HG03571 (cell line): ENCODE measurements around the gene ENPP7.

Experiments used
- ATAC-seq: cut with Tn5 transposase; IDR thresholded peaks from one replicate; pipeline ENCODE4 v1.9.1; 2021; ENCODE audit not compliant: unreplicated experiment

The ENPP7 gene

DNA sequence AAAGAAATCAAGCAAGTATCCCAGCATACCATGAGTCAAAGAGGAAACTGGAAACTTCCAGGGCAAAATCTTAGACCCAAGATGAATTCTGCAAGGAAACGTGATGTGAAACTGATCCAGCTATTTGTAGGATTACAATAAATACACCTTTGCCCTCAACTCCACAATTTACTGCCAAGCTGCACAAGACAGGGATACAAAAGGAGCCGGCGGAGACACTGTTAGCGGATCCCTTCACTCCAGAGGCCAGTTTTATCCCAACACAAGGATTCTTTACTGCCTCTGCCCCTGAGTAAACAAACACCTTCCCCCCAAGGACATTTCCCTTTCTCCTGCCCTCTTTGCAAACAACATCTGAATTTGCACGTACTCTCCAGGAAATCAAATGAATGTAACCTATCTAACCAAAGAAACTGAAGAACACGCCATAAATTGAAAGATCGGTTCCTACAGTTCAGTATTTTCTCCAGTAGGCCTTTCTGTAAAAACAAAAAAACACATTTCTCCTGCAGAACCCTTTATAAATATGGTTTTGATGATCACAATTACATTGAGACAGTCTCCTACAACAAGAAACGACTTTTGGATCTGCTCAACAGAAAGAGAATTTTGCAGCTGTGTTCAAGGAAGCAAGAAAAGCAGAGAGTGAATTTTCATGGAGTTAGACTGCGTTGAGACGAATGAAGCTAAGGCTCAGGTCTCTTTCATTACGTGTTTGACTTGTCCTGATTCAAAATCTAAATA lies 45.8 kb downstream of the ENPP7 start:
- ATAC-seq, result no peak

DNA sequence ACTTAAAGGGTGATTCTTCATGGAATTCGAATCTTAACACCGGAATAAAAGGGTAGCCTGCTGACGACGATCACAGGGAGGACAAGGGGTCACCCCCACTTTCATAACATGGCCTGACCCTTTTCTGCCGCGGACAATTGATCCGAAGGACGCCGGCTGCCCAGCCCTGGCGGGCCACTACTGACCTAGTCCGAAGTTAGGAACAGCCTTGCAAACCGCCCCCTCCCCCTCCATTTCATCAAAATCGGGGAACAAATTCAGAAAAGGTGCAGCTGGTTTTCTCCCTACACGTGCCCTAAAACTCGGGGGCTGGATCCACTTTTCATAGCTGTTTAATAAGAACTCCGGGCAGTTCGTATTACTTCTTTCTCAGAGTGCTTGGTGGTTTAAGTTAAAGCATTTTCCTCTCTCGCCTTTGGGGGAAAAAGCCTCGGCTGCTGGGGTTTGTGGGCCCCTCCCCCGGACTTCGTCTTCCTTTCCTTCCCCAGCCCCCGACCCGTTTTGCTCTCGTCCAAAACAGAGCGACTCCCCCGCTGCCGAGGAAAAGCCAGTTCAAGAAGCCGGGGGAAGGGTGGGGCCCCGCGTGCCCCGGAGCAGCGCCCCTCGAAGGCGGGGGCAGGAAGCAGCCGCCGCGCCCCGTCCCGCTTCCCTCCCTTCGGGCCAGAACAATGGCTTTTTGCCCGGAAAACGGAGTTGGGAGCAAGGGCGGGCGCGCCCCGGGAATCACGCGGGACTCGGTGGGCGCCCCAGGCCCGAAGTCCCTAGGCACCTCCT lies 46.6 kb downstream of the ENPP7 start:
- ATAC-seq, result no peak

DNA sequence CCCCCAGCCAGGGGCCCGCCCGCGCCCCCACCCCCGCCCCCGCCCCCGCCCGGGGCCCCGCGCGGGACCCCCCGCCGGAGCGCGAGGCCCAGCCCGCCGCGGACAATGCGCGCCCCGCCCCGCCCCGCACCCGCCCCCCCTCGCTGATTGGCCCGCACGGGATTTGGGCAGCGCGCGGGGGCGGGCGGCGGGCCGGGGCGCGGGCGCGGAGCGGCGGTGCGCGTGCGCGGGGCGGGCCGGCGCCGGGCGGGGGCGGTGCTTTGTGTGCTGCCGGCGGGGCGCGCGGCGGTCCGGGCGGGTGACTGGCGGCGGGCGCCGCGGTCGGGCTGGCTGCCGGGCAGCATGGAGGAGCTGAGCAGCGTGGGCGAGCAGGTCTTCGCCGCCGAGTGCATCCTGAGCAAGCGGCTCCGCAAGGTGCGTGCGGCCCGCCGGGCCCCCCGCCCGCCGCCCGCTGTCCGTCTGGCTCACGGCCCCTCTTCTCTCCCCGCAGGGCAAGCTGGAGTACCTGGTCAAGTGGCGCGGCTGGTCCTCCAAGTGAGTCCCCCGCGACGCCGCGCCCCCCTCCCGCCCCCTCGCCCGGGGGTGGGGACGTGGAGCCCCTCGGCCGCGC lies 47.3 kb downstream of the ENPP7 start, which contains the start of gene CBX2:
CBX2 (plus strand) TSS at position 255 of the 610 bp plus-strand sequence; CDS start at position 343, 88 bp downstream.
- no peak for ATAC-seq

DNA sequence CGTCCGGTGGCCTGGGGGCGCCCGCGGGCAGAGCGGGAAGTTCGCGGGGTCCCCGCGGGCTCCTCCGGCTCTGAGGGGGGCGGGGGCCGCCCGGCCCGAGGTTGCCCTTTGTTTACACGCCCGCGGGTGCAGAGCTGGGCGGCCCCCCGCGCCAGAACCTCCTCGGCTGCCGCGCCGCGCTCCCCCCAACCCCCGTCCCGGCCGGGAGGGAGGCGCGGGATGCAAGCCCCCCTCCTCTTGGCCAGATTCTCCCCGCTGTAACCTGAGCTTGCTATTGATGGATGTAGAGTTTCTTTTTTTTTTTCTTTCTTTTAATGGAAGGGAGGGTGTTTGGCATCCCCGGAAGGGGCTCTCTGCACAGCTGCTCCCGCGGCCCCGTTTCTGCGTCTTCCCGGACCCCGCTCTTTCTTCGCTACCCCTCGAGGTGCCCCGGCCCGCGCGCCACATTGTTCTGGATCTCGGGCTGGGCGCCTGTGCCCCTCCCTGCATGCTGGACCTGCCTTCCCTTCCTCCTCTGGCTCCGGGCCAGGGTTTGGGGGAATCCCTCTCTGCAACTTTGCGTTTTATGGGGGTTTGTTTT lies 47.9 kb downstream of the ENPP7 start:
- ATAC-seq, result no peak

DNA sequence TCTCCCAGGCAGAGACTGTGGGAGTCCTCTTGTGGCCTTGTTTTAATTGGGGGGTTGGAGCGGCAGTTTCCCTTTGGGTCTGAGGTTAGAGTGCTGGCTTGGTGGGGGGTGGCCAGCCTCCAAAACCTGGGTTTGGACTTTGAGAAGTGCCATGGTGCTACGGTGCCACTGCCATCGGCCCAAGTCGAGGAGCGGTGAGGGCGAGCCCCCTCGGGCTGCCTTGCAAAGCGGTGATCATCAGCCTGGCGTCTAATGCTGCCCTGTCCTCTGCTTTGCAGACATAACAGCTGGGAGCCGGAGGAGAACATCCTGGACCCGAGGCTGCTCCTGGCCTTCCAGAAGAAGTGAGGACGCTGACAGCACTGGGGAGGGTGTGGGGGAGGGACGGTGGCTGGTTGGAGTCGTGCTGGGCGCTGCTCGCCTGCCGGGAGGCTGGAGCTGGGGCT lies 48.4 kb downstream of the ENPP7 start:
- no peak for ATAC-seq

DNA sequence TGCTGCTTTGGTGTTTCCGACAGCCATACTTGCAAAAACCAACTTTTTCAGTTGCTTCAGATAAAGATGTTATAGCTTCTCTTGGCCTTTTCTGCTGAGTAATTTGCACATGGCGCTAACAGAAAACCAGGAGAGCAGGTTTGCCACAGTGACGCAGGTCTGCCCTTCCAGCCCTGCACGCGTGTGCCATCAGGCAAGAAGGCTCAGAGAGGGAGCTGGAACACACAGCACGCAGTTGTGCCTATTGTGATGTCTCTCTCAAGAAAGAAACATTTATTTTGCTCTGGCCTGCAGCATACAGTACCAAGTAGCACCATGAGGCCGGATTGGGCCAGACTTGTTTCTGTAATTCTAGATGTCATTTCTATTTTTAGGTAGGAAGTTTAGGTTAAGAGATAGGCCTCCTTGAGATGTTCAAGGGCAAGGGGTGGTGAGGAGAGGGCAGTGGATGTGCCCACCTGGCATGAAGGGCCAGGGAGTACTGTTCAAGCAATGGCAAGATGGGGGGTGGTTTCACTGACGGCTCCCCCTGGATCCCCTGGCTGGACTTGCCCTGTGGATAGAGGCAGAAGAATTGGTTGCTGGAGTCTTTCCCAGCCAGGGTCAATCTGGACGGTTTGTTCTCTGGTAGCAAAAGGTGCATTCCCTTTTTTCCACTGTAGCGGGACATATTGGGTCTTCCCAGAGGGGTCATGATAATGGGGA lies 49.1 kb downstream of the ENPP7 start:
- no peak for ATAC-seq

DNA sequence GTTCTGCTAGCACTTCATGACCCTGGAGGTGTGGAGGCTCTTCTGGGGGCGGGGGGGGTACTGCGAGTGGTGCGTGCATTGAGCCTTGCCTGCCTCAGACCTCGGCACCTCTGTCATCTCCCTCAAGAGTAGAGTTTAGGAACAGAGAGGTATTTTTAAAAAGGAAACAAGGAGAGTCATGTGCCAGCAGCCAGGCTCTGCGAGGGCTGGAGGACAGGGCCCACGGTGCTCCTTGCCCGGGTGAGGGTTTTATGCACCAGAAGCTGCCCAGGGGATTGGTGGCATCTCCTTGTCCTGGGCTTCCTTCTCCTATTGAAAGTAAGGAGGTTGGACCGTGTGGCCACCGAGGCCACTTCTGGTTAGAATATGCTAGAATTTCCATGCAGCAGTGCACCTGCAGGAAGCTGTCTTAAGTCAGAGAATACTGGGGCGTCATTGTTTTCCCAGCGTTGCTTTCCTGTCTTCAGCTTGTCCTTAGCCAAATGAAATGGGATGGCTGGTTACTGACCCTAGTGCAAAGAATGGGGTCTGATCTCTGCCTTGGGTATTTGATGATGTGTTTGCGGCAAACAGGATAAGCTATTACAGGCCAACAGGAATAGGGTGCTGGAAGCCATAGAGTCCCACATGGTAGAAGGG lies 50.4 kb downstream of the ENPP7 start:
- ATAC-seq, result no peak

DNA sequence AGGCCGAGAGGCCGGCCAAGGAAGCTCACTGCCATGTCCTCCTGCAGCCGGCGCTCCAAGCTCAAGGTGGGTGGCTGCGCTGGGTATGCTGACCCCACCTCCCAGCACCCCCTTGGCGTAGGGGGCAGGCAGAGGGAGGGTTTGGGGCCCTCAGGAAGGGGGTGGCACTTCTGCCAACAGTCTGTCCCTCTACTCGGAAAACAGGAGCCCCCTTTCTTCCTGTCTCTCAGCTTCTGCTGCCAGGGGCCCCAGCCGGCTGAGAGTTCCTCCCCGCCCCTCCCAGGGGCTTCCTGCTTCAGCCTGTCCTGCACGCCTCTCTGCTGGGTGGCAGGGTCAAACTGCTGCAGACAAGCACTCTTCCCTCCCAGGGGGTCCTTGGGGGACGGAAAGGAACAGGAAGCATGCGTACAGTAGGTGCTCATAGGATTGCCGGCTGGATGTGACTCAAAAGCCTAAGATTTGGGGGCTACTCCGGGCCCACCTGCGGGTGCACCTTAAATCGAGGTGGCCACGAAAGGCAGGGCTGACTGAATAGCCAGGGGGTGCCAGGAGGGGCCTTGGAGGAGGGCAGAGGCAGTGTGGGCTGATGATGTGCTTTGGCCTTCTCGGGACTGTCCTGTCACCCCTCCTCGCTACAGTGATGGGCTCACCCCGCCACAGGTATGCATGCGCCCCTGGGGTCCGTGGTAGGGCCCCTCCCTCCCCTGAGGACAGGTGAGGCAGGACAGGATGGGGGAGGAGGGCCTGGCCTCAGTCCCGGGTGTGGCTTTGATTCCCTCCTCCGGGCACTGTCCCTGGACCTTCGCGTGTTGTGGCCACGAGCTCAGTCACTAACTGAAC lies 51.2 kb downstream of the ENPP7 start:
- no peak for ATAC-seq

DNA sequence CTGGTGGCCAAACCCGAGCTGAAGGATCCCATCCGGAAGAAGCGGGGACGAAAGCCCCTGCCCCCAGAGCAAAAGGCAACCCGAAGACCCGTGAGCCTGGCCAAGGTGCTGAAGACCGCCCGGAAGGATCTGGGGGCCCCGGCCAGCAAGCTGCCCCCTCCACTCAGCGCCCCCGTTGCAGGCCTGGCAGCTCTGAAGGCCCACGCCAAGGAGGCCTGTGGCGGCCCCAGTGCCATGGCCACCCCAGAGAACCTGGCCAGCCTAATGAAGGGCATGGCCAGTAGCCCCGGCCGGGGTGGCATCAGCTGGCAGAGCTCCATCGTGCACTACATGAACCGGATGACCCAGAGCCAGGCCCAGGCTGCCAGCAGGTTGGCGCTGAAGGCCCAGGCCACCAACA lies 53.1 kb downstream of the ENPP7 start:
- ATAC-seq, result no peak

DNA sequence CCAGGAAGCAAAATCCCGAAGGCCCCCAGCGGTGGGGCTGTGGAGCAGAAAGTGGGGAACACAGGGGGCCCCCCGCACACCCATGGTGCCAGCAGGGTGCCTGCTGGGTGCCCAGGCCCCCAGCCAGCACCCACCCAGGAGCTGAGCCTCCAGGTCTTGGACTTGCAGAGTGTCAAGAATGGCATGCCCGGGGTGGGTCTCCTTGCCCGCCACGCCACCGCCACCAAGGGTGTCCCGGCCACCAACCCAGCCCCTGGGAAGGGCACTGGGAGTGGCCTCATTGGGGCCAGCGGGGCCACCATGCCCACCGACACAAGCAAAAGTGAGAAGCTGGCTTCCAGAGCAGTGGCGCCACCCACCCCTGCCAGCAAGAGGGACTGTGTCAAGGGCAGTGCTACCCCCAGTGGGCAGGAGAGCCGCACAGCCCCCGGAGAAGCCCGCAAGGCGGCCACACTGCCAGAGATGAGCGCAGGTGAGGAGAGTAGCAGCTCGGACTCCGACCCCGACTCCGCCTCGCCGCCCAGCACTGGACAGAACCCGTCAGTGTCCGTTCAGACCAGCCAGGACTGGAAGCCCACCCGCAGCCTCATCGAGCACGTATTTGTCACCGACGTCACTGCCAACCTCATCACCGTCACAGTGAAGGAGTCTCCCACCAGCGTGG lies 53.7 kb downstream of the ENPP7 start:
- ATAC-seq, result no peak

DNA sequence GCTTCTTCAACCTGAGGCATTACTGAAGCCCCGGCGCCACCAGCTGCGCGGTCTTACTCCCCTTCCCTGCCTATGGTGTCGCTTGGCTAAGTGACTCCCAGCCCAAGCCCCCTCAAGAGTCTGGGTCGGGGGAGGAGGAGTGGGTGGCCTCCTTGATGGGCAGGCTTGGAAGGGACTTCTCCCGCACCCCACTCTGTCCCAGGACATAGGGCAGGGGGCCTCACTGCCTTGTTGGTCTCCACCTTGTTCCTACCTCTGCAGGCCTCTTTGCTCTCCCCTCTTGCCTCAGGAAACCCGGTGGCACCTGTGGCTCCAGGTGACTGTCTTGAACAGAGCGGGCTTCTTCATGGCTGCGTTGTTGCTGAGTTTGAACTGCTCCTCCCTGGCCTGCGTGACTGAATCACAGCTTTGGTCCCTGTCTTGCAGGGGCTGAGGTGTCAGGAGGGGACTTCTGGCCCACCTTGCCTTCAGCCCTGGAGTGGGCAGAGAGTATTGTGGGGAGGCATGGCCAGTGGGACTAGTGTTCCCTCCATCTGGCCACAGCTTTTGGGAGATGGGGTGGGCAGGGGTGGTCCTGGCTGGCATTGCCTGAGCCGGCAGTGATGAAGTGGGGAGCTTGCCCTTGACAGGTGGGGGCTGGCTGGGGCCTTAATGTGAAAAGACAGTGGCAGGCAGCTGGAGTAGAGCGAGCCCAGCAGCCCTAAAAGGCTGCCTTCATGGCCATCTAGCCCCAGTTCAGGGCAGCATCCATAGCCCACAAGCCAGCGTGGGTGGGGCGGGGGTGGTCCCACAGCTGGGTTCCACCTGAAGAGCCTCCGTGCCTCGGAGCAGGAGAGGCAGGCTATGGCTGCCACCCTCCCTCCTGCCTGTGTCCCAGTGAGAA lies 54.5 kb downstream of the ENPP7 start:
- ATAC-seq, result no peak

DNA sequence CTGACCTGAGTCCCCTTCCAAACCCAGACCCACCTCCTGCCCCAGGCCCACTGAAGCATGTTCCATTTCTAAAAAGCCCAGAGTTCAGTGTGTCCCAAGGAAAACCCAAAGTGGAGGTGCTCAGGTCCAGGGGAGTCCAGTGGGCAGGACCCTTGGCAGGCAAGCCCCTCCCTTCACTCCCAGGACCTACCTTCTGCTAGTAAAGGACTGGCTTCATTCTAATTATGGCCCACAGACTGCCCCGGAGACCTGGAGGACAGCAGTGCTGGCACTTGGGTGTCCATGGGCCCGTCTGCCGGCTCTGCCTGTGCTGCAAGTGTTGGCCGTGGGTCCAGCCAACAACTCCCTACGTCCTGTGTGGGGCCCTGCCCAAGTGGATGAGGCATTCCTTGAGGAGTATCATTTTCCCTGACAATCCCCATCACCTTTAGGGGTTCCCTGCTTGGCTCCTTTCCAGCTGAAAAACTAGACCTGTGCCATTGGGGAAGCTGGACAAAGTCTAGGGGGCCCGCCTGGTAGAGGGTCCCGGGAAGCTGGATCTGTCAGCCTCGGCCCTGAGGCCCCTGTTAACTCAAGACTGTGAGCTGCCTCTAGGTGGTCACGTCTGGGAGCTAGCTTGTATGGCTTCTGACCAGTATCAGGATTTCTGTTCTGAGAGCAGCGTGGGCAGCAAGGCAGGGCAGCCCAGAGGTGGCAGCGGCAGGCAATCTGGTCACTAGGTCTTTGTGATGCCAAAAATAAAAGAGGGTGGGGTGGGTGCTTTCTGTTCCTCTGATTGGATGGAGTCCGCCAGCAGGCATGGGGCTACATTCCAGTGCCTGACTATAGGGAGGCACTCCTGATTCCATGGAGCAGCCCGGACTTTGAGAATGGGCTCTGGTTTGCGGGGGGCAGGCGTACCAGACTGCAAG lies 55.4 kb downstream of the ENPP7 start:
- no peak for ATAC-seq

DNA sequence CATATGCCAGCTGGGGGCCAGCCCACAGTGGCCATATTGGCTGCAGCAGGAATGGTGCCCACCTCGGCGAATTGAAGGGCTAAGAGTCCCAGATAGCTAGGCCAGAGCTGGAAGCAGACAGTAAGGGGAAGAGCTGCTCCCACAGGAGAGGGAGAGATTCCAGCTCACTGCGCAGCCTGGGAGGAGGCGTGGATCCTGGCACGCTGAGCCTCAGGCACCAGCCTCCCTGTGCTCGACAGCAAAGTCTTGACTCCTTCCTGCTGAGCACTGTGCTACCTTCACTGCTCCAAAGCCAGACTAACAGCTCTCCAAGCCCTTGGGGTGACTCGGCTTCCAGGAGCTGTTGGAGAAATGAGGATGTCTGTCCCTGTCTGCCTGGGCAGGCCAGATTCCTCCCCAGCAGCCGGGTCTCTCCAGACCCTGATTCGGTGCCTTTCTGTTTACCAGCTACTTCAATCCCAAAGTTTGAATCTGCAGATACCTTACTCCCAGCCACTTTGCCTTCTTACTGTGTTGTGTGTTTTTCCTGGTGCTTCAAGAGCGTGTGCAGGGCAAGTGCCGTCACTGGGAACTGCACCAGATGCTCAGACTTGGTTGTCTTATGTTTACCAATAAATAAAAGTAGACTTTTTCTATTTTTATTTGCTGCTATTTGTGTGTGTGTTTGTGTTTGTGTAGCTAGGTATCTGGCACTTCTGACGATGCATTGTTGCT lies 56.3 kb downstream of the ENPP7 start:
- ATAC-seq, result no peak

DNA sequence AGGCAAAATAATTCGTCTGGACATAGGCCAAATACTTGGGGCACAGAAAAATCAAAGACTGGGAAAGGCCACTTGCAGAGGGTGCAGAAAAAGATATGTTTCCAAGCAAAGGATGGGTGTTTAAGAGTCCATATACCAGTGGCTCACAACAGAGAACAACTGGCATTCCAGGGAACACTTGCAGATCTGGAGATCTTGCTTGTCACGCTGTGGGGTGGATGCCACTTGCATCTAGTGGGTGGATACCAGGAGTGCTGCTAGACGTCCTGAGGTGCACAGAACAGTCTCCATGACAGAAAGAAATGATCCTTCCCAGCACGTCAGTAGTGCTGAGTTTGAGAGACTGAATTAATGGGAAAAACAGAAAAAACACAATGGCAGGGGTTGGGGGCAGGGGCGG lies 57.7 kb downstream of the ENPP7 start:
- no peak for ATAC-seq

DNA sequence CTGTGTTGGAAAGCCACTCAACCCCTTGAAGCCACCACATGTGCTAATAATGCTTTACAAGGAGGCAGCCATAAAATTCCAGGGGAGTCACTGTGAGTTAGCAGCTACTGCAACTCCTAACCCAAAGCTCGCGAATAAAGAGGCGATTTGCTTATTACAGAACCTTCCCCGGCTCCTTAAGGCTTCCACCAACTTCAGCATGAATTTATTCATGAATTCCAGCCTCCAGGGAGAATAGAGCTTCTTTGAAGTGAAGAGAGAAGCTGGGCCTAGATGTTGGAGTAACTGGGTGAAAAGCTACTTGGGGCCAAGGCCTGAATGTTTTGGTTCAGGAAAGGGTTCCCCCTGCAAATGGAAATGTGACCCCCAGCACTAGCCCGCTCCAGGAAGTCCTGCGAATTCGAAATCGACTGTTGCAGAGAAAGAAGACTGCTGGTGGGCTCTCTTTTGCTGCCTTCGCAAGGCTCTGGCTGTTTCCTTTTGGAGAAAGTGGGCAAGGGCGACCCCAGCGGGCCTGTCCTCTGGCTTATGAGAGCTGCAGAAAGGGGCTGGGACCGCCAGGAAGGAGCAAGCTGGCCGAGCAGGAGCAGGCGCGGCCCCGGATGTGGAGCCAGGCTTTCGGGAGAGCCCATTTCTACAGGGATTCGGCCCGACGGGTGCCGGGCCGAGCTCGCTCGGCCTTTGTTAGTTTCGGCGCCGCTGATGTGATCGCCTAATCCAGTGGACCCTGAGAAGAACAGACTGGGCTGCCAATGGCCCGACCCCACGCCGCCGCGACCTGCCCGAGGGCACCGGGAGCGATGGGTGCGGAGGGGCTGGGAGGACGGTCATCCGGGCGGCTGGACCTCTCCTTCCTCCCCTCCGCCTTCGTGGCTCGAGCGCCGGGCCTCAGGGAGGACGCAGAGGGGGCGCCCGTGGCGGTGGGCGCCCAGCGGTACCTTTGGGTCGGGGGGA lies 58.5 kb downstream of the ENPP7 start:
- no peak for ATAC-seq
